Measurements from ENCODE around the gene ROR2.

GRCh38 chr9:91985692-91986091 is 35.7 kb upstream of the ROR2 start:
- TF ChIP-seq CTCF (IDR thresholded peaks at IDR 0.05) (no peak), POLR2A (IDR thresholded peaks at IDR 0.05) (no peak)

Data from heart left ventricle (tissue), 13 donors.